NCI-H460 (cell line): ENCODE measurements around the gene SH3RF3. TPM values are rescaled to one million over a fixed set of nuclear protein-coding genes. Genes with fewer than 3 reads are reported as not detected.

ENCODE experiments used
- DNase-seq: peaks from one replicate; pipeline ENCODE4 v3.0.0-alpha.2; 2016; ENCODE audit warnings: low read depth; ENCODE audit errors: extremely low read depth
- total RNA-seq: library from RNA; depleted of rRNA; stranded (reverse); fragments of >200 nt; shearing (Covaris generic); gene quantifications from 2 replicates; pipeline ENCODE4 v1.2.3, GENCODE V29; 2014

The SH3RF3 gene
- total RNA-seq, 1 experiment from 2014 or later = 0.32 TPM

DNA sequence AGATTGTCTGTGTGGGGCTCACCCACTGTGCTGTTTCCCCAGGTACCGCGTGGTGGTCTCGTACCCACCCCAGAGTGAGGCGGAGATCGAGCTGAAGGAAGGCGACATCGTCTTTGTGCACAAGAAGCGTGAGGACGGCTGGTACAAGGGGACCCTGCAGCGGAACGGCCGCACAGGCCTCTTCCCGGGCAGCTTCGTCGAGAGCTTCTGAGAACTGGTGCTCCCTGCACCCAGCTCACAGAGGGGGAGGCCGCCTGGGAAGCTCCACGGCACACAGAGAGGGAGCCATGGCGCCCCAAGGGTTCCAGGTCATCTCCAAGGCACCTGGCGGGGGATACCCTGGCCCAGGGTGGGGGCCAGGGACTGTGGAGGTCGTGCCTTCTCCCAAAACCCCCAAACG lies 372.5 kb downstream of the SH3RF3 start:
- no peak for DNase-seq

DNA sequence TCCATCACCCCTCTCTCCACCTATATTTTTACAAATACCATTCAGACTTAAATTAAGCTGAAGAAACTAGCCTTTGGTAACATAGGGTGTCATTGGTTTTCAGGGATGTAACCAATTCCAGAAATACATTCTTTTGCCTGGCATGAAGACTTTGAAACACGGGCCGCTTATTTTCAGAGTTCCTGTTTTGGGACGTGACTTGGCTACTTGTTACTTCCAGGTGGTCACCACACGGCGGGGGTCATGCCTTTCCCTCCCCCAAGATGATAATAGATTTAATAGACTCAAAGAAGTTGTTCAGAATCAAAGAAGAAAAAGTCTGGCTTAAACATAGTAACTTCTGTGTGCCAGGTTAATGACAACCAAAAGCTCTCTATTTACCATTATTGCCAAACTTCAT lies 374.2 kb downstream of the SH3RF3 start:
- DNase-seq = no peak

DNA sequence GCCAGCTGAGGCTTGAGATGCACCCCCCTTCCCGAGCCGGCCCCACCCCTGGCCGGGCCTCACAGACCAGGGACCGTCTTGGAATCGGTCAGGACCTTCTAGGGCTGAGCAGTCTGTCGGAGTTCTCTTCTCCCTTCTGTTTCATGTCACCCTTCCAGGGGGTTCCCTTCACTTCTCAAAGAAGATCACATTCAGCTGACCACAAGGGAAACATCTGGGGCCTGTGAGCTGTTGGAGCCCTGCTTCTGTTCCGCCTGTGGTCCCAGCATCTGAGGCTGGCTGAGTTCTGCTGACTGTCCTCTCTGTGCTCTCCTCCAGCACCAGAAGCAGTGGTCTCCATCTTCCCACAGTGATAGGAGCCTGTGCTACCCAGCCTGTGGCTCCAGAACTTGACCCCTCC lies 378.2 kb downstream of the SH3RF3 start:
- no peak for DNase-seq

DNA sequence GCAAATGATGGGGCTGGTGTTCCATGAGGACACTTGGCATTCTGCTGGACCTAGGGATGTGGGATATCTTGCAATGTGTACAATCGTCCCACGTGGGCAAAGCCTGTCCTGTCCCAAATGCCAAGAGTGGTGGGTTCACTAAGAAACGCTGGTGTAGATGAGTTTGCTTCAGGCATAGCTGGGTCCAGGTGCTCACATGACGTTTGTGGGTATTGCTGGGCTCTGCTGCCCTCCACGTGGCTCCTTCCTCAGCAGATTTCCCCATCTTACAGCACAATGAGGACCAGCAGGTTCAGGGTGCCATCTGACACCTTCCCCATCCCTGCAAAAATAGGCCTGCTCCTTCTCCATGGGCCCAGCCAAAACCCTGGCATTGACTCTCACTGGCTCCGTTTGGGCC lies 378.8 kb downstream of the SH3RF3 start:
- DNase-seq = no peak

DNA sequence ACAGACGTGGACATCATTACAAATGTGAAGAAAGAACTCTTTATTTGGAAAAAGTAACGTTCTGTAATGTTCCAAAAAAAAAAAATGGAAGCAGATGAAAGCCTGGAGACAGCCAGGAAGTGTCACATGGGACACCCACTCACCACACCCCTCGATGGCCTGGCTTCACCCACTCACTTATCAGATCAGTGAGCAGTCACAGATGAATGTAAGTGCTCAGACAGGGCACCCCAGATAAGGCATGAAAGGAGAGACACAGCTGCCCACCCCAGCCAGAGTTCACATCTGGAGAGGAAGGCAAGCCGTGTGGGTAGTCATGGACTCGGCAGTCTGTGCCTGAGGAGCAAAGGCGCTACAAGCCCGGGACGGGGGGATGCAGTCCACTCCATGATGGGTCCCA lies 379.6 kb downstream of the SH3RF3 start:
- no peak for DNase-seq

DNA sequence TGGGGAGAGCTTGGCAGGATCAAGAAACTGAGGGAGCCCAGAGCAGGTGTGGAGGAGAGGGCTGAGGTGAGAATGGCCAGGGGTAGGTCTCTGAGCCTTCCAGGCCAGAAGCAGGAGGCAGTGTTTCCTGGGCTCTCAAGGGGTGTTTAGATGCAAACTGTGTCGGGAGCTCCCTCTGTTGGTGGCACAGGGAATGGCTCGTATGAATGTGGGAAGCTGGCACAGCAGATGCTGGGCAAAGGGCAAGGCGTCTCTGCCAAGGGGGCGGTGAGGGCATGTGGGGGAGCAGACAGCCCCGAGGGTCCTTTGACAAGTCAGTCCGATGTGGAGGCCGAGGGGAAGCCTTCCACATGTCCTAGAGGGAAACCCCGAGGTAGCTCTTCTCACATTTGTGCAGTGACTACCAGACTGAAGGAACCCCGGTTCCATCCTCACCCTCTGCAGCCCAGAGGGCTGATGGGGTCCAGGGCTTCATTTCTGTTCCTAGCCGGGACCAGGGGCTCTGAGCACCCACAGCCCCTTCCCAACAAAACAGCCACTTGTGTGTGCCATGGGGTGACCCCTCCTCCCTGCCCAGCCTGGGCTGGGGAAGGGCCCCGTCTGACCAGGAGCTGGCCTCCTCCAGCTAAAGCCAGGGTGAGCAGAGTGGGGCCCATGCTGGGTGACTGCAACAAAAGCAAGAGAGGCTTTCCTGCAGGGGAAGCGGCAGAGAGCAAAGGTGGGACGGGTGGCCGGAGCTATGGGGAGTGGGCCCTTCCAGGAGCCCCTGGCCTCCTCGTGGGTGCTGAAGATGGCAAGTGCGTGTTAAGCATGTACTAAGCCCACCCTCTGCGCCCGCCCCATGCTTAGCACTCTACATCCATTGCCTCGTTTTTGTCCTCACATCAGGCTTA lies 381.4 kb downstream of the SH3RF3 start:
- peak; percentile 78 for DNase-seq

DNA sequence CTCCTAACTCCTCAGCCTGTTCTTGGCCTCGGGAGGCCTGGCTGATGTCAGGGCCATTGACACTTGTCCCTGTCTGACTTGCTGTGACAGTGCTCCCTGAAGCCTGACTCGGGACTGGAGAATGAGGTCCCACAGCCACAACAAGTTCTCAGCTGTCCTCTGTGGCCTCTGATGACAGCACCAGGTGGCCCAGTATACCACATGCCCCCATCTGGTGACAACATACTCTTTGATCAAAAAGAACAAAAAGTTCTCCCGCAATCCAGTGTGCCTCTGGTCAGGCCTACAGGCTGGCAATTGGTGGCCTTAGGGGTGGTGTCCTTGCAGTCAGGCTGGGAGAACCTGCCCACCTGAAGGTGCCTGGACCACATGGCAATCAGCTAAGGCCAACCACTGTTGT lies 382.2 kb downstream of the SH3RF3 start:
- DNase-seq = no peak

DNA sequence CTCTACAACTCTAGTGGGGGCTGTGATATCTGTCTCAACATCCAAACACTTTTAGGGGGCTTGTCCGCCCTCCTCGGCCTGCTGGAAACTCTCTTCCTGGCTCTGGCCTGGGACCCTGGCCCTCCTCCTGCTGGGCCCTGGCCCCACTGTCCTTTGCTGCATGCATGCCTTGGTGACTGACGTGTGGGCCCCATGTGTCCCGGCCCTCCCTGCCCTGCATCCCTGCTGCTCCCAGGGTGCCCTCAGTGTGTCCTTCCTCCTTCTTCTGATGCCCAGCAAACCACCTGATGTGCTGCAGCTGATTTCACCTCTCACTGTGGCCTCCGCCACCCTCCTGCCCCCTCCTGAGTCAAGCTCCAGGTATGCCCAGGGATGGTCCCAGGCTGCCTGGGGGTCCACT lies 383.1 kb downstream of the SH3RF3 start:
- no peak for DNase-seq

DNA sequence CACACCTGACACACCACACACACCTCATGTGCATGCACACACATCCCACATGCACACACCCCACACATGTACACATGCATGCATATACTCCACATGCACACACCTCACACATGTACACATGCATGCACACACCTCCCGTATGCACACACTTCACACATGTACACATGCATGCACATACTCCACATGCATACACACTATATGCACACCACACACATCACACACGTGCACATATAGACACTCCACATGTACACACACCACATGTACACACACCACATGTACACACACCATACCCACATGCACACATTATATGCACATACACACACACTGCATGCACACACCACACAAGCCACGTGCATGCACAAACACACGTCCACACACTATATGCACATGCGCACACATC lies 384.2 kb downstream of the SH3RF3 start:
- no peak for DNase-seq

DNA sequence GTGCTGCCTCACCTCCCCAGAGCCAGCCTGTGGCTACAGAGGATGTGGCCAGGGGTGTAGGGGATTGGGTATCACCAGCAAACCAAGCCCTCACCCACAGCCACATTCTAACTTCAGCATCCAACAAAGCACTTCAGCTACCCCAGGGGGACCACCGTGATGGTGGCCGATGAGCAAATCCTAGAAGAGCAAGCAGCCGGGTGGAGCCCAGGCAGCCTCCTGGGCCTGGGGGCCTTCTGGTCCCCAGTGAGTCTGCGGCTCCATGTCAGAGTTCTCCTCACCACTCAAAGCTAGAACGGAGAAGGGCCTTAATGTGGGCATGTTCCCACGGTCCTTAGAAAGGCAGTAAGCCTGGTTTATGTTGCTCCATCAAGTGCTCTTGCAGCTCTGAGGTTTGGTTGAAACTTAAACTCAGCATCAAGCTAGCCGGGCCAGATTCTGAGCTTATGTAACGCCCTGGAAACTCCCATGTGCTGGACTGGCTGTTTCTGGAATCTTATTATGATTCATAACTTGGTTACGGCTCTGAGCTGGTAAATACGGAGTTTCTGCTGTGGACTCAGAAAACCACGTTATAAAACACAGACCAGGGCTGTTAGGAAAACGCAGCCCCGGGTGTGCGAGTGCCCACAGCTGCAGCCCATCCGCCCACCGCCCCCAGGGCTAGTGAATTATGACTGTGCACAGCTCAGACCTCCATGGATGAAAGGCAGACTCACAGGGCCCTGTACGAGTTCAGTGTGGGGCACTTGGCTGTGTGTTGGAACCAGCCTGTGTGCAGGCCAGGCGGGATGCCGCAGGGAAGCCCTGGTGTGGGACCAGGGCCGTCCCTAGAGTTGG lies 385.0 kb downstream of the SH3RF3 start:
- DNase-seq = no peak

DNA sequence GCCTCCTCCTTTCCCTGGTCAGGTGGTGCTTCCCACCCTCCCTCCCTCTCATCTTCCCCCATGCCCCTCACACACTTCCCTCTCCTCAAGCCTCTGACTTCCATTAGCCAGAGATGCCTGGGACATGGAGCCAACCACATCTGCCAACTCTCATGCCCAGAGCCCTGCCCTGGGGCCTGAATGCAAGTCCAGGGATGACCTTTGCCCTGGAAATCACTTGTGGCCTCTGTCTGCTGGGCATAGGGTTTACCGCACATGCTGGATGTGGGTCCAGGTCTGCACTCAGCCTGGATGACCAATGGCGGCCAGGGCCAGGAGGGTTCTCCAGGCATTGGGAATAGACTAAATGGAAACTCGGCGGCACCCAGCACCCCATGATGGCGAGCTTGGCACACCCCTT lies 385.9 kb downstream of the SH3RF3 start:
- DNase-seq = no peak

DNA sequence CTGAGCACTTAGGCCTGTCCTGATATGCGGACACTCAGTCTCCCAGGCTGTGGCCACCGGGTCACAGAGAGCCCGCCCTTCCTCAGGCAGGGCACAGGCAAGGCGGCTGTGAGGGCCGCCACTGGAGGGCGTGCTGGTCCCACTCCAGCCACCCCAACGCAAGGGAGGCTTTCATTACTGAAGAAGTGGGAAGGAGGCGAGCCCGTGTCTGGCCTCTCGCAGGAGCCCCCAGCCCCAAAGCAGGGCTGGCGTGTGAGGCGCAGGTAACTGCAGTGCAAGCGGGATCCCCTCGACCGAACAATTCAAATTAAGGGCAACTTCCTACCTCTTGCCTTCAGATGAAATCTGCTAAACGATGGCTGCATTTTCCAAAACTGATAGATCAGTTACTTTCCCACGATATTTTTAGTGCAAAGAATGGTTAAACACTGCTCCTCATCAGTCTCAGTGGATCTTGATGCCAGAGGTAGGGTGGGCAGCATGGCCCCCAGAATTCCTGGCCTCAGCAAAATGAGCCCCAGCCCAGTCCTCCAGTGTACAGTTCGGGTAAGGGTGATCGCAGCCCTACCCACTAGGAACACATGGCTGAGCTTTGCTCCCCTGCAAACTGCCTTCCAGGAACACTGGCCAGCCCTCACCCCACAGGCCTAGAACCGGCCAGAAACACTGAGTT lies 387.6 kb downstream of the SH3RF3 start:
- DNase-seq = peak; percentile 70

DNA sequence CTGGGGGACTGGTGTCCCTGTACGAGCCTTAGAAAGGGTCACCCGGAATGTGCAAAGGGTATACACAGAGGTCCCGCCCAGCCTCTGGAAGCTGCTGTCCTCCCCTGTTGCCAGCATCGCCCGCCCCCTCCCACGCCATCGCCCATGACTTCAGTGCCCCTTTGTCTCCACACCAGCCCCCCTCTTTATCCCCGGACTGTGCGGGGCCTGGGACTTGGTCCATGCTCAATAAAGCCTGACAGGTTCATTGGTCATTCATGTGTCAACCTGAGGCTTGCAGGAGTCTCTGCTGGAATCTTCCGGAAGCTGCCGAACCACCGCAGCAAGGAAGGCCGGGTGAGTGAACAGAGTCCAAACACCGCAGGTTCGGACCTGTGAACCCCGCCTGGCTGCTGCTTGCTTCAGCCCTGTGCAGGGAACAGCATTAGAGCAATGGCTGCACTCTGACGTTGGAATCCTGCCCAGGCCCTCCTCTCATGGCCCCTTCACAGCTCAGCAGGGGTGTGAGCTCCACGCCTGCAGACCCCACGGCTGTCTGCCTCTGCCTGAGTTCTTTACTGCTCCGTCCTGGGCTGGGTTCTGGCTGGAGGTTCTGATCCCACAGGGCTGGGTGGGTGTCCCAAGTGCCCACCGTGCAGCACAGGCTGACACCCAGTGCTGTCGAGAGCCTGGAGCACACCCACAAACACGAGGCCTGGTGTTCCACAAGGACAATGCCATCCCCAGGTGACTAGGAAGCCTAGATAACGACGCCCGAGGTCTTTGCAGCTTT lies 388.3 kb downstream of the SH3RF3 start:
- DNase-seq = no peak

DNA sequence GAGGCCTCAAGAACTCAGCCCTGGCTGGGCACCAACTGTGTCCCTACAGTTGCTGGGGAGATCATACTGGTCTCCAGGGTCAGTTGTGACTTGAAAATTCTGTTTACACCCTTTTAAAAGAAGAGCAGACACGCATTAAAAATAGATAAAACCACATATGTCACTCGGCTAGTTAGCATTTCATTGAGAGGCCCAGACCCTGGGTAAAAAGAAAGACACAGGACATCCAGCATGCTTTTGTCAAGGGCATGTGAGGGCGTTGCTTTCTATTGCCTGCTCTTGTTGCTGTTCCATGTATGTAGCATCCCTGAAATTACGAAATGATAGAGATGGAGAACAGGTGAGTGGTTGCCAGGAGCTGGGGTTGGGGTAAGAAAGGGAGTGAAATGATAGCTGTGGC lies 390.5 kb downstream of the SH3RF3 start:
- no peak for DNase-seq

DNA sequence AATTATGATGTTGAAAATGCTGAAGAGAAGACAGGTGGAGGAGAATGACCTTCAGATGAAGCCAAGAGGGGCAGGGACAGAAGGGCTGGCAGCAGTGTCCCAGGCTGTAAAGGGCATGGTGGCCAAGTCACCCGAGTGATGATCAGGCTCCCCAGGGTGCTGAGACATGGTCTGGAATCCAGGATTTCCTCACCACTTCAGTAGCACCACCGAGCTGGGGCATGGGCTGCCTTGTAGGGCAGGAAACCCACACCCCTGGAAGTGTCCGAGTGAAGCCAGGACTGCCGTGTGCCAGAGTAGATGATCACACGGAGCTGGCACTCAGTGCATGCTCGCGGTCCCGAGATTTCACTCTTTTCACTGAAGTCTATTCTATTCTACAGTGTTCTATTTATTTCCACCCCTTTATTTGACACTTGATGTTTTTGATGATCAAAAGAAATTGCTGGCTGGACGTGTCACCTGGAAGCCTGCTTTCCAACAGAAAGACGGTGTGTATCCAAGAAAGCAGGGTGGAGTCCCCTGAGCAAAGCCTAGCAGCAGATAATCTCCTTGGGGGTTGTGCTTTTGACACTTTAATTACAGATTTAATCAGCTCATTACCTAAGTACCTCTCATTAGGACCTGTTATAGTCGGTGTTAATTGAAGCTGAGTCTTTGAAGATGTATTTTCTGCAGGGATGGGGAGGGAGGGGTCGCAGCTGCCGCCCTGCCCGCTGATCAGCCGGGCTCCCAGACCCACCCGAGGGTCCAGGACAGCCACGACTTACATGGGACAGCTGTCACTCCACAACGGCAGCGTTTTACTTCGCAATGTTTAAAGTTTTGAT lies 392.4 kb downstream of the SH3RF3 start:
- DNase-seq = no peak

DNA sequence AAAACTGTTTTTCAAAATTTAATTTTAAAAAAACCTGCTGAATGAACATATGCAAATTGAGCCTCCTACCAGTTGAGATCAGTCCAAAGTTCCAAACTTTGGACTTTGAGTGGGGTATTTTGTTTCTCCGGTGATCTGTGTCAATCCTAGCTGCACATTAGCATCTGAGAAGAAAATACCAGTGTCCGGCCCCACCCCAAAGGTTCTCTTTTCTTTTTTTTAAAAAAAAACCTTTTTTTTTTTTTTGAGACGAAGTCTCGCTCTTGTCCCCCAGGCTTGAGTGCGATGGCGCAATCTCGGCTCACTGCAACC lies 393.0 kb downstream of the SH3RF3 start:
- DNase-seq = no peak

DNA sequence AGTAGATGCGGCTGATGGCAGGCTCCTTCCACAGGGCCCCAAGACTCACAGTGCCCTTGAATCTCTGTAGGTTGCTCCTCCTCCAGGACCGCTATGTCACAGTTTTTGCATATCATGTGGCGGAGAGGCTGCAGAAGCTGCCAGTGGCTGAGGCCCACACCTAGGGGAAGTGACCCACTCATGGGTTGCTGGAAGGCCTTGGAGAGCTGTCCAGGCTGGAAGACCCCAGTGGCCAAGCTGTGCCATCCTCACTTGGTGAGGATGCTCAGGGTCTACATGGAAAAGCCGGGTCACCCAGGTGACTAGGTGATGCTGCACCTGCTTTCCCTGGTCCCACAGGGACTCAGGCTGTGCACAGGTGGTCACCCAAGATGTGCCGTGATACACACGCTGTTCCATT lies 394.1 kb downstream of the SH3RF3 start:
- no peak for DNase-seq

DNA sequence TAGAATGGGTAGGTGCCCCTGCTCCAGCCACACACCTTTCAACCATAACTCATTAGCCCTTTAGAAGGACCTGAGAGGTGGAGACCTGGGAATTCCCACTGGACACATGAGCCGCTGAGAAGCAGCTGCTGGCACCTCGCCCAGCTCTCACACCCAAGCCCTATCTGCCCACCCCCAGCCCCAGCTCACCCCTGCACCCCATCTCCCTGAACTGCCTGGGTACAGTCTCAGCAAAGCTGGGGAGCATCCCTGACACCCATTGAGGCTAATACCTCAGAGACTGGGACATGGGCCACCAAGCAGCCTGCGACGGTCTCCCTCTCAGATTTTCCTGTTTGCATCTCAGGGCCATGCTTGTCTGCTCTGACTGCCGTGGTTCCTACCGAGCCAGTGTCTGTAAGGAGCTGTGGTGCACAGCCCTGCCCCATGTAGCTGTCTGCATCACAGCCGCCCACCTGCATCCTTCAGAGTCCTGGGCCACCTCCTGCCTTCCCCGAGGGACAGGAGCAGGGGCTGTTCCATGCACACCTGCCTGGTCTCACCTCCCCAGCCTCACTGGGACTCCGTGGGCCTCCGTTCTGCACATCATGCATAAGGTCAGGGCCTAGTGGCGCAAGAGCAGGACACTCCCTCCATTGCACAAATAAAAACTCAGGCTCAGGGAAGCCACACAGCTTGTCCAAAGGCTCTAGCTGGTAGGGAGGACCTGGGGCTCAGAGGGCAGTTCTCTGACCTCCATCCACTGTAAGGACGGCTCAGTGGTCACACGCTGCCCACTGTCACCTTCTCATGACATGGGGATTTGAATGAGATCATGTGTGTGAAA lies 394.7 kb downstream of the SH3RF3 start:
- no peak for DNase-seq

DNA sequence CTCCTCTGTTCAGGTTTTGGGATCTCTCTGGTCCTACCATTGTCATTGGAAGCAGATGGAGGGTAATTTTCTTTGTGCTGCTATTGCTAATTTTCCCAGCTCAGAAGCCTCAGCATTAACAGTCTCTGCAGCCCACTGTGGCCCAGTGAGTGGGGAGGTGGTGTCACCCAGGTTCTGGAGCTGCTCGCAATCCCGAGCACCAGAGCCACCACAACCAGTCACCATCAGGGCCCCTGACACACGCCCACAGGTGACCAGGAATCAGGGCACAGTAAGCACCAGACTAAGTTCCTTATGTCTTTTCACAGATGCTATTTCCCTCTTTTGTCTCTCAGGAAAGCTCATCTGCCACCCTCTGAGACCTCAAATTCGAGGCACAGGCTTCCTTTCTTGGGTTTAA lies 396.8 kb downstream of the SH3RF3 start:
- no peak for DNase-seq
